Erythroblast (primary cell): ENCODE data around the gene REG3A.

Source experiments
- DNase-seq, 2 experiments: peaks; one replicate each; lab custom pipeline; 2025; lab: John Stamatoyannopoulos, UW
- GATA1 ChIP-seq: IDR thresholded peaks from 2 replicates; pipeline ENCODE4 v1.6.1; 2011; ENCODE audit warnings: low read depth, mild to moderate bottlenecking, control low read depth, low read length, moderate library complexity
- POLR2A ChIP-seq: IDR thresholded peaks from 2 replicates; pipeline ENCODE4 v1.6.1; 2011; ENCODE audit warnings: mild to moderate bottlenecking, low read length

The REG3A gene

DNA sequence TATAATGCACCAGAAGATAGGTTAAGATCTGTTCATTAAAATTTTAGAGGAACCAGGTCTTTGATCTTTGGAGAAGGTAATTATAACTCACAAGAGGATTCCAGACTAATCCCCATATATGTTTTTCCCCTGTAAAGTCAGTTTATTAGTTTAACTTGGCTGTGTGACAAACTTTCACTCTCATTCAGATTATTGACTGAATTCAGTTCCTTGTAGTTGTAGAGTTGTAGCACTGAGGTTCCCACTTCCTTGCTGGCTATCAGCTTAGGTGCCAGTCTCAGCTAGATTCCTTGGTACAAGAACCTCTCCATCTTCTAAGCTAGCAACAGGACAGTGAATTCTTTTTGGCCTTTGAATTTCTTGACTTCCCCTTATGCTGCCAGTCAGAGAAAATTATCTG is 20.1 kb downstream of the REG3A start:
- DNase-seq: no peak
- TF ChIP-seq POLR2A: no peak
- TF ChIP-seq GATA1: no peak

GRCh38 chr2:79138385-79138784 is 21.2 kb downstream of the REG3A start:
- TF ChIP-seq POLR2A: no peak
- no peak for TF ChIP-seq GATA1
- DNase-seq: no peak

DNA sequence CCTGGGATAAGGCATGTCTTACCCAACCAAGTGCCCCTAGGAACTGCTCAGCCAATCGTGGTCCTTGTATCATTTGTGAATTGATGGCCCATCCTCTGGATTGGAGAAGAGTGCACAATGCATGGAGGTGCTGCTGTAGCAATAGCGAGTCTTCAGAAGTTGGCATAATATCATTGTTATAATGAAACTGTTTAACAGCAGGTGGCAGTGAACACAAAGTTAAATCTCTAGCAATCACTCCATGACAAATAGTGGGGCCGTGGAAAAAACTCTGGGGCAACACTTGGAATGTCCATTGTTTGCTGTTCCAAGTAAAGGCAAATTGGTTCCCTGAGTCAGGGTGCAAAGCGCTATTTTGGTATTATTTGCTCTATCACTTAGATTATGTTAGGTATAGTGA is 27.9 kb downstream of the REG3A start:
- no peak for TF ChIP-seq POLR2A
- no peak for DNase-seq

DNA sequence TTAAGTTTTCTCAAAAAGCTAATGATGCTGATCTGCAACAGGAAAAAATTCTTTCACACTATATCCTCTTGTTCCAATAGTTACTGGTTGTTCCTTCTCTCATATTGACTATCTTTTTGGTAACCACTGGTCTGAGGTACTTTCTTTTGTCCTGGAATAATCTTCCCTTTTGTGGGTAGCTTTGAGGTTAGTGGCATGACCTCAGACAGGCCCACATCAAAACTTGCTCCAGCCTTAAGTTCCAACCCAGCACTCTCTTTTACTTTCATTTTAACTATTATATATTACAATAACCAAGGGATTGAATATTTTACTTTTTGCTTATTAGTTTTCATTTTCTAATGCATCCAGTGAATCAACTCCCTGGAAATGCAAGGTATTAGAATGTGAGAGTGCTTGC is 29.7 kb downstream of the REG3A start:
- DNase-seq: no peak

GRCh38 chr2:79129260-79129659 is 30.3 kb downstream of the REG3A start:
- no peak for DNase-seq
- no peak for TF ChIP-seq GATA1

More for the DNA sequence above, 29.7 kb downstream of the REG3A start:
- TF ChIP-seq GATA1: no peak
- TF ChIP-seq POLR2A: no peak

DNA sequence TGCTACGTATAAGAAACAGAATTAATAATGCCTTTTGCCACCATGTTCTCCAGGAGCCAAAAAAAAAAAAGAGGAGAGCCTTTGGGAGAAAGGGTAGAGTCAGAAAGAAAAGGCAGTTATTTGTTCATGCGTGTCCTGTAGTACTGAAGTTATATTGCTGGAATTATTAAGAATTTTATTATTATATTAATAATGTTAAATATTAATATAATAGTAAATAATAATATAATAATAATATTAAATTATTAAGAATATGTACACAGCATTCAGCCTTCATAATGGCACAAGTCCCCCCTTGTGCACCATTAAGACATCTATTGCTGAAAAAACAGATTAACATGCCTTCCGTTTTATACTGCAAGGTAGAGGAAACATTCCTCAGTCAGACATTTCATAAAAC is 31.1 kb downstream of the REG3A start:
- no peak for DNase-seq
- TF ChIP-seq GATA1 (no peak), POLR2A (no peak)

DNA sequence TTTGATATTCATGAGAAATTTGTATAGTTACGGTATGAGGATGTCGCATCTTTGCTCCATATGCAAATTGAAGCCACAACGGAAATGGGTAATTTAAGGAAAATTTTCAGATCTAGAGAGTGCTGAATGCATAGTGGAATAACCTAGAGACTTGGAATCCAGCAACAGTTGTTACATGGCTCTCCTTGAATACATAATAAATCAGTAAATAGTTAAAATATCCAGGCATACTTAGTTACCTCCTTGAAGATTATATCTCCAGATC is 33.9 kb downstream of the REG3A start:
- TF ChIP-seq POLR2A (no peak), GATA1 (no peak)
- DNase-seq: no peak

GRCh38 chr2:79124907-79125720 is 34.4 kb downstream of the REG3A start:
- TF ChIP-seq POLR2A (no peak), GATA1 (no peak)
- DNase-seq: no peak

DNA sequence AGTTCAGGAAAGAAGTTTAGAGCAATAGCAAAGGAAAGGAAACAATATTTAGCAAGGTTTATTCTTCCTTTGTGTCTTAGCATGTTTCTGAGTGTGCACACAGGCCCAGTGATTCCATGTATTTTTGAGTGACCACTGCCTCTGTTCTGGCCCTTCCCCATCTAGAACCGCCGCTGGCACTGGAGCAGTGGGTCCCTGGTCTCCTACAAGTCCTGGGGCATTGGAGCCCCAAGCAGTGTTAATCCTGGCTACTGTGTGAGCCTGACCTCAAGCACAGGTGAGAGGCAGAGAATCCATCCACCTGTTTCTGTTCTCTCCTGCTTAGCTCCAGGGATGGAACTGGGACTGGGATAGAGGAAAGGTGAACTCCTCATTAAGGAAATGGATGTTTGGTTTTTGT is 36.9 kb downstream of the REG3A start:
- no peak for TF ChIP-seq POLR2A
- no peak for TF ChIP-seq GATA1
- DNase-seq: no peak

DNA sequence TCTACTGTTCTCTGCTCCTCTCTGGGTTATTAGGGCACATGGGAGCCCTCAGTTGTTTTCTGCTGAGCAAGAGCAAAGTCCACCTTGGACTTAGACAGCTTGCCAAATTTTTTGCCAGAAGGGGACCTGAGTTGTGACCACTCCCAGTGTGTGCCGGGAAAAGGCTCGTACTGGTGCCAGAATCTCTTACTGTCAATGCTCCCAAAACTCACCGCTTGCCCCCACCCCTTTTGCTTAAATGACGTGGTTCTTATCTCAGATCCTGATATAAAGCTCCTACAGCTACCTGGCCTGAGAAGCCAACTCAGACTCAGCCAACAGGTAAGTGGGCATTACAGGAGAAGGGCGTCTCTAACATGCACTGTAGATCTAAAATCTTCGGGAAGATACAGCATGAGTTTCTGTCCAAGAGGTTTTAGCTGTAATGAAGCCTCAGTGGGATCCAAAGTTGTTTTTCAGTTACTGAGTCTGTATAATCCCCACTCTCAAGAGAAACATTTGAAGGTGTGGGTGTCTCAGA is 39.3 kb downstream of the REG3A start, which contains the start of gene REG1A:
TSS of gene REG1A (plus strand) at position 295 of the 520 bp plus-strand sequence. CDS start 374 bp downstream, outside the sequence.
- TF ChIP-seq POLR2A: no peak
- TF ChIP-seq GATA1: no peak
- no peak for DNase-seq

DNA sequence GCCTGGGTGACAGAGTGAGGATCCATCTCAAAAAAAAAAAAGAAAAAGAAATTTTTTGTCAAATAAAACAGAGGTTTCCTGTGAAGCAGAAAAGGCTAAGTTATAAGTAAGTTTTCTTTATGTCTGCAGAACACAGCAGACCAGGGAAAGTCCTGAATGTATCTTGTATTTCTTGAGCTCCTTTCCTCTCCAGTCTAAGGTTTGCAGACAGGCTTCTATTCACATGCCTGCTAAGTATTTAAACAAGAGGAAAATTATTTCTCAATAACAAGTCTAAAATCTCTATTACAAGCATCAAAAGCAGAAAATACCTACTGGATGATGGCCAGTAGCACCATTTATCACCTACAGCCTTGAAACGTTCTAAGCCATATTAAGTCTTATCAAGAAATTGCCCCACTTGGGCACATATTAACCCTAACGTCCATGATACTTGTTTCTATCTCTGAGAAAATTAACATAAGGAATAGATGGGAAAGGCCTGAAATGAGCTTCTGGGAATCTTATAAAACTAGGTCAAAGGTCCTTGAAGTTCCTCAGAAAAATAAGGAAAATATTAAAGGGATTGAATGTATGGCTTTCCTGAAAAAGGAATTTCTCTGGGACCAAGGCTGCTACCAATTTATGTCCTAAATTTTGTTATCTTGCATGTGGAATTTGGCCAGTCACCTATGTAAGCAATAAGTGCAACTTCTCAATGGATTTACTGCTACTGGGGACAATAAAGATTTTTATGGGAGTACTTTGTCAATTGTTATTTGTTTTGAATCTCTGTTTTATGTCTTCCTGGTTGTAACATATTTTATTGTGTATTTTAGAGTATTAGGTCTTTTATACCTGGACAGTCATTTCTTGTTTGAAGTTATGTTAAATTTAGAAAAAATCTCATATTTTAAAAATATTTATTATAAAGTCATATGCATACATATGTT is 42.3 kb downstream of the REG3A start:
- DNase-seq: no peak
- no peak for TF ChIP-seq POLR2A
- no peak for TF ChIP-seq GATA1

- no peak for DNase-seq
- TF ChIP-seq GATA1: no peak
- no peak for TF ChIP-seq POLR2A
Observed at GRCh38 chr2:79114797-79115494, 44.6 kb downstream of the REG3A start.

- no peak for DNase-seq
- no peak for TF ChIP-seq POLR2A
- no peak for TF ChIP-seq GATA1
Observed at GRCh38 chr2:79112269-79112668, 47.3 kb downstream of the REG3A start.
